Measurements from ENCODE around the gene SHH.

The SHH gene

DNA sequence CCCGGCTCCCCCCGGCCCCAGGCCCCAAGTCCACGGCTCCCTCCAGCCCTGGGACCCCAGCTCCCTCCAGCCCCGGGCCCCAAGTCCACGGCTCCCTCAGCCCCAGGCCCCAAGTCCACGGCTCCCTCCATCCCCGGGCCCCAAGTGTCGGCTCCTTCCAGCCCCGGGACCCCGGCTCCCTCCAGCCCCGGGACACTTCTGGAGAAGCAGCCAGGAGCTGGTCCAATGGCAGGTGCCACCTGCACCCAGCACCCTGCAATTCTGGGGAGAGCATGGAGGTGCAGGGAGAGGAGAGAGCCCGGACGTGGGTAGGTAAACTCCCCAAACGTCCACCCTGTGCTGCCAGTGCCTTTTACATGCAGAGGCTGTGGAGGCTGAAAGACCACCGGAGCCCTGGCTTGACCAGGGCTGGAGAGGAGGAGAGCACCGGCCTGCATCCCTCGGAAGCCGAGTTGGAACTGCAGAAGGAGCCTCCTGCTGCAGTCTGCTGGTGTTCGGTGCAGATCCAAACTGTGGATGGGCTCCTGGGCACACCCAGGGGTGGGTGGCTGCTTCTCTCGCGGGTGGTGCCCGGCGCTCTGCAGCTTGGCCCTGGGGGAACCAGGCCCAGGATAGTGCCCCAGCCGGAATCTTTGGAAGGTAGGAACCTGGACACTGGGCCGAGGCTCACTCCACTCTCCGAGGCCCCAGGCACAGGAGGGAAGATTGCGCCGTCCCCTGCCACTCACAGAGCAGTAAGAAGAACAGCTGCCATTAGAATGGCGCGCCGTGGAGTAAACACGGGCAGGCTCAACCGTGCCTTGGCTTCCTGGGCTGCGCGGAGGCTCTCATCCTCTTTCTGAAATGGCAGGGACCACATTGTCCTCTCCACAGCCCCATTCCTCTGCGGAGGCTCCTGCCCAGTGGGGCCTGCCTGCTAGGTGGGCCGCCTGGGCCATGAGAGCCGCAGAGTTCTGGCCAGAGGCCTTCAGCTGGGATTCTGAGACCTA lies 14.7 kb downstream of the SHH start:
- no peak overlapping the region for H3K4me3 ChIP-seq (ENCODE audit: low read depth, low read length)
- no peak for DNase-seq (ENCODE audit: low read depth)

DNA sequence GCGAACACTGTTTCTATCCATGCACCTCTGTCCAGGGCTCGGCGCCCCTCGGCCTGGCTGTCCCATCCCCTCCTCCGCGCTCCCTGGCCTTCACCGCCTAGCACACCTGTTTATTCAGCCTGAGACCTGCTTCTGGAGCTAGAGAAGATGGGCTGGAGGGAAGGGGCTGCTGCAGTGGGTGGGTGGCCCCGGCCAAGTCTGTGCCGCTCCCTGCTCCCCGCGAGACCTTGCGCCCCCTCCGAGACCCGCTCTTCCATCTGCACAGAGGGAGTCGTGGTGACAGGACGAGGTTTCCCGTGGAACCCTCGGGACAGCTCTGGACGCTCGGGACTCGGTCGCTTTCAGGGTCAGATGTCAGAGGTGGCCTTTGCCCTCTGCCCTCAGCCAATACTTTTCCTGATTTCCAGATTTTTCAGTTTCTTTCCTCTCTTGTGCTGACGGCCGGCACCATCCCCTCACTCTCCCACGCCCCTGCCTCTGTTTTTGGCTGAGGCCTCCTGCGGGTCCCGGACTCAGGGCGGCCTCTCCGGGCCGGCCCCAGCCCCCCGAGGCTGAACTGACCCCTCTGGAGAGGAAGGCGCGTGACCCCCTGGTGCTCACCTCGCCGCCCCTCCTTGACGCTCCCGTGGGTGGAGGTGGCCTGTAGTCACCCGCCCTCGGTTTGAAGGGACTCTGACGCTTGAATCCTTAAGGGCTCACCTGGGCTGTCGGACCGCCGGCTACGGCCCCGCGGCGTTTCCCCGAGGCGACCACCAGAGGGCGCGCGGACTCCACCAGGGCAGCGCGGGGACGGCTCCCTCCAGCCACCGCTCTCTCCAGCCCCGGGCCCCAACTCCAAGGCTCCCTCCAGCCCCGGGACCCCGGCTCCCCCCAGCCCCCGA lies 15.6 kb downstream of the SHH start:
- DNase-seq (ENCODE audit: low read depth), result no peak
- H3K4me3 ChIP-seq (ENCODE audit: low read depth, low read length), result no peak overlapping the region

DNA sequence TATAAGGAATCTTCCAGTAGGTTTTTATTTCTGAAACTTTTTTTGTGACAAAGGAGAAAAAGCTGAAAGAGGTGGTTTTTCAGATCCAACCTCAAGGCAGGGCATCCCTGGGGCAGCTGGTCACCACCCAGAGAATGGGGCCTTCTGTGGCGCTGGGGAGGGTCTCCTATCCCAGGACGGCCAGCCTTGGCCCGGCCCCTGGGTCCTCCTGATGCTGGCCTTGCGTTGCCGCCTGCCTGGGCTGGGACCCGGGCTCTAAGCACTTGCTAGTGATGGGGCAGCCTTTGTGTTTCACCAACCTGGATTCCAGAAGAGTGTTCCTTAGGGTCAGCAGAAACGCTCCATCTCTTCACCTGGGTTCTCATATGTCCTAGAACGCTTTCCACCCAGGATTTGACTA lies 16.3 kb downstream of the SHH start:
- no peak overlapping the region for H3K4me3 ChIP-seq (ENCODE audit: low read depth, low read length)
- DNase-seq (ENCODE audit: low read depth), result no peak

DNA sequence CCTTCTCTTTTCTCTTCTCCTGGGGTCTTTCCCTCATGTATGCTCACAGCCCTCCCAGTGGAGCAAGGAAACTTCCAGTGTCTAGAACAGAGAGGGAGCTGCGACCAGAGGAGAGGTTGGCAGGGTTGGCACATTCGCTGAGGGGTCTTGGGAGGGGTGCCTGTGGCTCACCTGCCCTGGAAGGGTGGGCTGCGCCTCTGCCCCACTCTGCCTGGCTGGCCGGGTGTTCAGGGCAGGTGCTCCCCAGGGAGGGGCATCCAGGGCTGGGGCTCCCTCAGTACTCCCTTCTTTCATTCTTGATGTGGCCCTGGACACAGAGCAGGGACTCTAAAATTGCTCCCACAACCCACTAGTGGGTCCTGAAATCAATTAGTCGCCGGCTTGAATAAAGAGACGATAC lies 16.9 kb downstream of the SHH start:
- no peak for DNase-seq (ENCODE audit: low read depth)
- no peak overlapping the region for H3K4me3 ChIP-seq (ENCODE audit: low read depth, low read length)

DNA sequence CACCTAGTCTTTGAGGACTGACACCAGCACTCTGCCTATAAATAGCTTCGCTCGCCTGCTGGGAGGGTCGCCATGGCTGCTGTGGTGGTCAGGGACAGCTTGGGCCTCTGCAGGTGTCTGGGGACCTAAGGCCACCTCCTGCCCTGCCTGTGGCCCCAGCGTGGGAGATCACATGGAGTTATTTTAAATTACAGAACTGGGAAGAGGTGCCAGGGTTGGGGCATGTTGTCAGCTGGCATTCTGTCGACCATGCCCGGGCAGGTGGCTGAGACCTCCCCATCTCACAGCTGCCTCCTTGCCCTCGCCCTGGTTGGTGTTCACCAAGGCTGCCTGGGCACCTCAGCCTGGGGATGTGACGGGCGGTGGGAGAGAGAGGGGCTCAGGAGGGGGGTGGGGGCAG lies 18.1 kb downstream of the SHH start:
- no peak for DNase-seq (ENCODE audit: low read depth)
- H3K4me3 ChIP-seq (ENCODE audit: low read depth, low read length), result no peak overlapping the region

DNA sequence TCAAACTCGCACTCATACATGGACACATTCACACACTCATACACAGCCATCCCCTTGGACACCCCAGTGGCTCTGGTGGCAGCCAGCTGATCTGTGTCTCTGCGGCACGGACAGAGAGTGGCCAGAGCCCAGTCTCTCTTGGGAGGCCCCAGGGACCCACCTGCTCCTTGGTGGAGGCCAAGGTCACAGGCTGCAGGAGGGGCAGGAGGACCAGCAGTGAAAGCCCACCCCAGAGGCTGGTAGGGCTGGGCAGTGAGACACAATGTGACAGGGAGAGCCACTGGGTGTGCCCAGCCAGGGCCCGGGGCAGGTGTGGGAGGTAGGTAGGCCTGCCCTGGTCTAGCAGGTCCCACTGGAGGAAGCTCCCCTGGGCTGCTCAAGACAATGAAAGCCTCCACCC lies 18.5 kb downstream of the SHH start:
- H3K4me3 ChIP-seq (ENCODE audit: low read depth, low read length), result no peak overlapping the region
- DNase-seq (ENCODE audit: low read depth), result no peak

DNA sequence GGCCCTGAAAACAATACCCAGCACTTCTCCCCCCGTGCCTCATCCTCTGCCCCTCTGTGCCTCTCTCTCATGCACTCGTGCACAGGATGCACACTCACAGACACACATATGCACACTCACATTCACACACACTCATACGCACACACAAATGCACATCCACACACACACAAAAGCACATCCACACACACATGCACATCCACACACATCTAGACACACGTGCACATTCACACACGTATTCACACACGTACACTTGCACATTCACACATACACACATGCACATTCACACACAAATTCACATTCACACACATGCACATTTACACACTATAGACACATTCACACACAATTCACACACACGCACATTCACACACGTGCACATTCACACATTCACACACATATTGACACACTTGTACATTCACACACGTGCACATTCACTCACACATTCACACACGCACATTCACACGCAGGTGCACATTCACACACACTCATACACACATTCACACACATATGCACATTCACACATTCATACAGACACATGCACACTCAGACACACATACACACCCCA lies 19.2 kb downstream of the SHH start:
- no peak overlapping the region for H3K4me3 ChIP-seq (ENCODE audit: low read depth, low read length)
- no peak for DNase-seq (ENCODE audit: low read depth)

DNA sequence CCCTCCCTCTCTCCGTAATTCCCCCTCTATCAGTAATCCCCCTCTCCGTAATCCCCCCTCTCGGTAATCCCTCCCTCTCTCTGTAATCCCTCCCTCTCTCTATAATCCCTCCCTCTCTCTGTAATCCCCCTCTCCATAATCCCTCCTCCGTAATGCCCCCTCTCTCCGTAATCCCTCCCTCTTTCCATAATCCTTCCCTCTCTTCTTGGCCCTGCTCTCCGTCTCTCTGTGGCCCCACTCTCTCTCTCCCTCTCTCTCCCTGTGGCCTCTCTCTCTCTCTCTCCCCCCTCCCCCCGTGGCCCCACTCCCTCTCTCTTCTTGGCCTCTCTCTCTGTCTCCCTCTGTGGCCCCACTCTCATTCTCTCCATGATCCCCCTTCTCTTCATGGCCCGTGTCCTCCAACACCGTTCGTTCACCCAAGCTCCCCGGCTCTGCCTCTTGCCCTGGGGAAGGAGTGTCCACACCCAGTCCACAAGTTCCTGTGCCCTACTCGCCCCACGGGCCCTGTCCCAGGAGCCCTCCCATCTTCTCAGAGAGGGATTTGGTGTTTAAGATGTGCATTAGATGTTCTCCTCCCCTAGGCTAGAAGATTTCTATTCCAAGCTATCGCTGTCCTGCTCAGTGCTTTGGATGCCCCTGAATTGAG lies 19.8 kb downstream of the SHH start:
- no peak for DNase-seq (ENCODE audit: low read depth)
- no peak overlapping the region for H3K4me3 ChIP-seq (ENCODE audit: low read depth, low read length)

DNA sequence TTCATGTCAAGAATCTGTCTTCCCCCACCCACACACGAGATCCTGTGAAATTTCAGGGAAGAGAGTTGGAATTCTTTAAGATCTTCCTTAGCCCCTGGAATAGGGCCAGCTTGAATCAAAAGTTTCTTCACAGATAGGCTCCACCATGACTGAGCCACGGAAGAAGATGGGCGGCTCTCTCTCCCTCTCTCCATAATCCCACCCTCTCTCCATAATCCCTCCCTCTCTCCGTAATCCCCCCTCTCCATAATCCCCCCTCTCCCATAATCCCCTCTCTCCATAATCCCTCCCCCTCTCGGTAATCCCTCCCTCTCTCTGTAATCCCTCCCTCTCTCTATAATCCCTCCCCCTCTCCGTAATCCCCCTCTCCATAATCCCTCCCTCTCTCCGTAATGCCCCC lies 20.4 kb downstream of the SHH start:
- no peak for DNase-seq (ENCODE audit: low read depth)
- no peak overlapping the region for H3K4me3 ChIP-seq (ENCODE audit: low read depth, low read length)

DNA sequence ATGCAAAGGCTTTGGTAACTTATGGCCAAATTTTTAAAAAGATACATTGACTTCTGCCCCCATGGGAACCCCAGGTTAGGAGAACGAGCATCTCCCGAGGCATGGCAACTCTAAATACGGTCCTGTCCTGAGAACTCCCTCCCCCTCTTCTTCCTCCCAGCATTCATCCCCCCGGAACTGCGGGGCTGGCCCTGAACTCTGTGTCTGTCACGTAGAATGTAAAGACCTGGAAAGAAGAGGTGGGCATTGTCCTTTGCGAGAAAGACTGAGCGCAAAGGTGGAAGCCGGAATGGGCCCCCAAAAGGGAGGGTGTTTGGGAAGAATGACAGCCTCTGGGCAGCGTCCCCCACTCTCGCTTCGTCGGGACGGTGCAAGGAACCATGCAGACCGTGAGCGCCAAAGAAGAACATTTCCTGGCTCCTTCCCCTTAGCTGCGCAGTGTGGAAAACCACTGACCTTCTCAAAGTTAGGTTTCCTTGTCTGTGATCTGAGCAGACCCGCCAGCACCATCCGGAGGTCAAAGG lies 21.0 kb downstream of the SHH start:
- no peak for DNase-seq (ENCODE audit: low read depth)
- H3K4me3 ChIP-seq (ENCODE audit: low read depth, low read length), result no peak overlapping the region

DNA sequence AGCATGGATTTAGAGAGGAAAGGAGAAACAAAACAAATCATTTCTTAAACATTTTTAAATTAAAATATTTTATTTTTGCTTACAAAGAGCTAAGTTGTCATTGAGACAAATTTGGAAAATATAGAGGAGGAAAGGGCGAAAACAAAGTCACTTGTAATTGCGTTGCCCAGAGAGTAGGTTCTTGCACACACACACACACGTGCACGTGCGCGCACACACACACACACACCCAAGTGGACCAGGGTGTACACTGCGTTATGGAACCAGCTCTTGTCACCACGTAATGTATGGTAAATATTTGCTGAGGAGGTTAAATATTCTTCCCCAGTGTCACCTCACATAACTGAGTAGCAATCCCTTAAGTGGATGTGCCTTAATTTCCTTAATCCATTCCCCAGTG lies 21.6 kb downstream of the SHH start:
- DNase-seq (ENCODE audit: low read depth), result no peak
- H3K4me3 ChIP-seq (ENCODE audit: low read depth, low read length), result no peak overlapping the region

DNA sequence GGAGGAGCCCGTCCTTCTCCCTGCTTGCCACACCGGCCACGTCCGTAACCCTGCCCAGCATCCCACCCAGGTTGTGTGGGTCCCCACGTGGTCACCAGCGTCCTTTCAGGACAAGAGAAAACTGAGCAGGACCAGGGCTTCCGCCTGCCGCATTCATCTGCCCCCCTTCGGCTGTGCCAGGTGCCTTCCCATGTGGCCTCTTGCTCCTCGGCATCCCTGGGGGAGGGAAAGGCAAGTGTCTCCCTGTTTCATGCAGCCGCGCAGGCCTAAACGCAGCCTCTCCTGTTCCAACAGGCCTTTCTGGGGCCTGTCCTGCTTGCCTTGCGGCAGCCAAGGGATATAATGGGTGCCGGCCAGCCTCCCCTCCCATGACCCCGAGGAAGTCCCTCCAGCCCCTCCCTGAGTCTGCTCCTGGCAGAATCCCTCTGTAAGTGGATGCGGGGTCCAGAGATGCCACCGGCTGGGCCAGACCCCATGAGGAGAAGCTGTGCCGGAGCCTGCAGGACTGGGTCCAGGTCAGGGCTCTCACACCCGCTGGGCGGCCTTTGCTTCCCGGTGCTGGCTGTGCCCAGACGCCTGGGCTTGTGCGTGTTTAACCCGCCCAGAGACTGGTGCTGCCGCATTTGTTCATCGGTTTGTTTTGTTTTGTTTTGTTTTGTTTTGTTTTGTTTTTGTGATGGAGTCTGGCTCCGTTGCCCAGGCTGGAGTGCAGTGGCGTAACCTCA lies 23.1 kb downstream of the SHH start:
- no peak overlapping the region for H3K4me3 ChIP-seq (ENCODE audit: low read depth, low read length)
- DNase-seq (ENCODE audit: low read depth), result no peak

DNA sequence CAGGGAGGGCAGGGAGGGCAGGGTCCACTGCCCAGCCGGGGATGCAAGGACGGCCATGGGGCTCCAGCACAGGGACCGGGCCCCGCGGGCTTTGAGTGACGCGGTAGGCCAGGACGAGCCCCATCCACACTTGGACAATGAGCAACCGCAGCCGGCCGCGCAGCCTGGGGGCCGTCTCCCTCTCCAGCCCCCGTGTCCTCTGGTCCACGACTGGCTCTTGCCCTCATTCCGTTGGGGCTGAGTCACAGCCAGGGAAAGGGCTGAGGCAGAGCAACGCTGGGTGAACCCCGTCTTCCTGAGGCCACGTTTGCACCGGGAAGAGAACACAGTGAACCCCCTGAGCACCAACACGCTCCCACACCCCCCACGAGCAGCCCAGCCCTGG lies 23.7 kb downstream of the SHH start:
- no peak for DNase-seq (ENCODE audit: low read depth)
- no peak overlapping the region for H3K4me3 ChIP-seq (ENCODE audit: low read depth, low read length)

DNA sequence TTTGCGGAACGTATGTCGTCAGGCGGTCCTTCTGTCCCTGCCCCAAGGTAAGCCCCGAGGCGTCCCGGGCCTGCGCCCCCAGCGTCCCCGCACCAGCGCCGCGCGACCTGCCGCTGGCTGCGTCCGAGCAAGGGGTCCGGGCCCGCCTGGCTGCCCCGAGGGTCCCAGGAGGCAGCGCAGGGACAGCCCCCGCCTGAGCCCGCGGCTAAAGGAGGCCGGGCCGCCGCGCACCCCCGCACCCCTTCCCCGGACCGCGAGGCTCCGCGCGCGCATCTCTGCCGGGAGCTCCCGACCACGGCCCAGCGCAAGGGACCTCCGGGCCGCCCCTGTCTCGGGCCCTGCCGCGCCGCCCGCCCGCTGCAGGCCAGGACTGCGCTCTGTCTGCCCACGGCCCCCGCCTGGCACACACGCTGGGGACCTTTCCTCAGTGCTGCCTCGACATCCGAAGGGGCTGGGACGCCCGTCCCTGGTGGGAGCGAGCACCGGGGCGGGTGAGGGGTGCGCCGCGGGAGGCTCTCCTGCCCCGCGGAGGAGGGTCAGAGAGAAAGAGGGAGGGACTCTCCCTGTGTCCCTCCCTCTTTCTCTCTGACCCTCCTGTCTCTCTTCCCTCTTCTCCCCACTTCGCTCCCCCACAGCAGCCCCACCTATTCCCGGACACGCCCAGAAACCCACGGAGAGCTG lies 25.0 kb downstream of the SHH start:
- H3K4me3 ChIP-seq (ENCODE audit: low read depth, low read length), result peak overlapping the region; percentile 61

DNA sequence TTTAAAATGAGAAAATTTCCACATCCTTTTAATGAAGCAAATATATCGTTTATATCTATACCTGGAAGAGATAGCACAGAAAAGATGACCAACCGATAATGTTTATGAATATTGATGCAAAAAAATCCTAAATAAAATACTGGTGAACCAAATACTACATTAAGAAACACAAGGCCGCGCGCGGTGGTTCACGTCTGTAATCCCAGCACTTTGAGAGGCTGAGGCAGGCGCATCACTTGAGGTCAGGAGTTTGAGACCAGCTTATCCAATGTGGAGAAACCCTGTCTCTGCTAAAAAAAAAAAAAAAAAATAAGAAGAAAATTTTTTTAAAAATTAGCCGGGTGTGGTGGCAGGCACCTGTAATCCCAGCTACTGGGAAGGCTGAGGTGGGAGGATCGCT lies 25.8 kb downstream of the SHH start:
- no peak for DNase-seq (ENCODE audit: low read depth)
- no peak overlapping the region for H3K4me3 ChIP-seq (ENCODE audit: low read depth, low read length)

More for the DNA sequence above, 25.0 kb downstream of the SHH start:
- no peak for DNase-seq (ENCODE audit: low read depth)

DNA sequence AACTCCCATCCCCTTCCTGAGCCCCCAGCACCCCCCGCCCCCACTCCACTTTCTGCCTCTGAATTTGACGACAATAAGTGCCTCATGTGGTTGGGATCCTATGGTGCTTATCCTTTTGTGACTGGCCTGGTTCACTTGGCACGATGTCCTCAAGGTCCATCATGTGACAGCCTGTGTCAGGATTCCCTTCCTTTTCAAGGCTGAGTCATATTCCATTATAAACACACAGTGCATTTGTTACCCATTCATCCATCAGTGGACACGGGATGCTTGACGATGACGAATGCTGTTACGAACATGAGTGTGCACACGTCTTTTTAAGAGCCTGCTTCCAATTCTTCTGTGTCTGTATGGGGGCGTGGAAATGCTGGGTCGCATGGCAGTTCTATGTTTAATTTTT lies 26.7 kb downstream of the SHH start:
- no peak overlapping the region for H3K4me3 ChIP-seq (ENCODE audit: low read depth, low read length)
- no peak for DNase-seq (ENCODE audit: low read depth)

DNA sequence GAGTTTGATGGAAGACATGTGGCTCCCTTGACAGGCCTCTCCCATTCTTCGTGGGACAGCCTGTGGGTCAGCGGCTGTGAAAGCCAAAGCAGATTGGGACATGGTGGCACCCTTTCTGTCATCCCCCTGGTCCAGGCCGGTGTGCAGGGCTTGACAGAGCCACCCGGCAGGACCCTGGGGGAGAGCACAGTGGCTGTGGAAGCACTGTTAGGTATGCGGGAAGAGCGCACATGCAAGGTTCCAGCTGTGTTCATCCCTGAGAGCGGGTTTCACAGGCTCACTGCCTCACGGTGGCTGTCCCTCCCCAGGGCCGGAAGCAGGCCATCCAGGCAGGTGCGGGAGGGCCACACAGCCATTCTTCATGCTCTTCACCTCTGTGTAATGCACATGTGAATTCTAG lies 29.8 kb downstream of the SHH start:
- H3K4me3 ChIP-seq (ENCODE audit: low read depth, low read length), result no peak overlapping the region
- DNase-seq (ENCODE audit: low read depth), result no peak

DNA sequence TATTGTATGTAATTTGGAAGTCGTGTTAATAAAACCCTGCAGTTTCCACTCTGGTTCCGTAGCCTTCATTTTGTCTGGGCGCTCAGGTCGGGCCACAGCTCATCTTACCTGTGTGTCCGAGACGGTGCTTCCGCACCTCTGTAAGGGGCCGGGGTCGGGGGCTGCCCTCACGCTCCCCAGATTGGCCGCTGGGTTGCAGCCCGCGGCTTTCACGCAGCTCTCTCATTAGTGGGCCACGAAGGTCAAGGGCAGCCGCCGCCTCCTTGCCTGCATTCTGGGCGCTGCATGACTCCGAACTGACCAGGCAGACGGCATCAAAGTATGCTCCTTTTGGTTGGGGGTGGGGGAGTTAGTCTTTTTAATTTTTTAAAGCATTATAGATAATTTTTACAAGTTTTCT lies 30.8 kb downstream of the SHH start:
- no peak overlapping the region for H3K4me3 ChIP-seq (ENCODE audit: low read depth, low read length)
- DNase-seq (ENCODE audit: low read depth), result no peak

Measured in skeletal muscle cell (primary cell).